HepG2 (cell line): ENCODE results near the gene GNG10. TPM values are rescaled to one million over a fixed set of nuclear protein-coding genes. Genes with fewer than 3 reads are reported as not detected.

Experiments used
- BRF2 ChIP-seq: sonication (generic); formaldehyde crosslinking; IDR thresholded peaks from 2 replicates; pipeline ENCODE4 v1.8.1; 2022; ENCODE audit warnings: mild to moderate bottlenecking, missing genetic modification reagents
- DMAP1 ChIP-seq: IDR thresholded peaks from 2 replicates; pipeline ENCODE4 v1.6.1; 2016
- DNMT3B ChIP-seq: conservative IDR thresholded peaks from 2 replicates; pipeline ENCODE4 v1.6.1; 2016; ENCODE audit warnings: missing biosample characterization, control low read depth
- ERF ChIP-seq: IDR thresholded peaks from 2 replicates; pipeline ENCODE4 v1.6.1; 2018; ENCODE audit warnings: missing biosample characterization, missing genetic modification reagents
- FOXA1 ChIP-seq, 2 experiments: fragments of 450-650 bp in 1 of 2; sonication (generic) in 1 of 2; formaldehyde crosslinking in 1 of 2; IDR thresholded peaks; 2 replicates each; pipeline versions ENCODE4 v1.4.0 to v1.6.1; 2016 to 2020; ENCODE audit warnings: missing genetic modification reagents in 1 of 2
- GMEB1 ChIP-seq: sonication (generic); formaldehyde crosslinking; IDR thresholded peaks from 2 replicates; pipeline ENCODE4 v1.5.1; 2020; ENCODE audit warnings: missing genetic modification reagents, mild to moderate bottlenecking, borderline replicate concordance
- IKZF4 ChIP-seq: sonication (generic); formaldehyde crosslinking; IDR thresholded peaks from 2 replicates; pipeline ENCODE4 v1.5.1; 2020; ENCODE audit warnings: borderline replicate concordance, mild to moderate bottlenecking, low read depth, missing genetic modification reagents; ENCODE audit errors: not compliant biosample characterization
- JDP2 ChIP-seq: sonication (generic); formaldehyde crosslinking; IDR thresholded peaks from 2 replicates; pipeline ENCODE4 v1.8.1; 2022; ENCODE audit warnings: missing genetic modification reagents, borderline replicate concordance
- NFYC ChIP-seq: IDR thresholded peaks from 2 replicates; pipeline ENCODE4 v1.6.1; 2016; ENCODE audit warnings: missing genetic modification reagents, missing compliant biosample characterization
- PCBP1 ChIP-seq: fragments of 200-400 bp; formaldehyde crosslinking; IDR thresholded peaks from 2 replicates; pipeline ENCODE4 v1.6.1; 2017; ENCODE audit warnings: mild to moderate bottlenecking, low read depth, low read length, borderline replicate concordance
- PHB2 ChIP-seq: fragments of 450-650 bp; IDR thresholded peaks from 2 replicates; pipeline ENCODE4 v1.6.1; 2018; ENCODE audit not compliant: partially characterized antibody
- RFX3 ChIP-seq: IDR thresholded peaks from 2 replicates; pipeline ENCODE4 v1.6.1; 2016; ENCODE audit warnings: missing biosample characterization, missing genetic modification reagents
- SRSF9 ChIP-seq: fragments of 200-400 bp; formaldehyde crosslinking; IDR thresholded peaks from 2 replicates; pipeline ENCODE4 v1.6.1; 2018; ENCODE audit warnings: borderline replicate concordance, mild to moderate bottlenecking, low read depth, low read length; ENCODE audit not compliant: insufficient read depth, poor library complexity, severe bottlenecking
- TSC22D2 ChIP-seq: sonication (generic); formaldehyde crosslinking; IDR thresholded peaks from 2 replicates; pipeline ENCODE4 v1.5.1; 2020; ENCODE audit warnings: missing genetic modification reagents, mild to moderate bottlenecking, borderline replicate concordance
- YEATS4 ChIP-seq: sonication (generic); formaldehyde crosslinking; IDR thresholded peaks from 2 replicates; pipeline ENCODE4 v1.4.0; 2020; ENCODE audit warnings: missing genetic modification reagents, borderline replicate concordance
- ZNF142 ChIP-seq: sonication (generic); formaldehyde crosslinking; IDR thresholded peaks from 2 replicates; pipeline ENCODE4 v1.4.0; 2020; ENCODE audit warnings: missing genetic modification reagents
- ZNF431 ChIP-seq: sonication (generic); formaldehyde crosslinking; IDR thresholded peaks from 2 replicates; pipeline ENCODE4 v1.9.0; 2022; ENCODE audit warnings: missing genetic modification reagents, low read depth, mild to moderate bottlenecking, borderline replicate concordance
- ZNF550 ChIP-seq: sonication (generic); formaldehyde crosslinking; IDR thresholded peaks from 2 replicates; pipeline ENCODE4 v1.4.0; 2020; ENCODE audit warnings: mild to moderate bottlenecking, missing genetic modification reagents, borderline replicate concordance
- ZNF737 ChIP-seq: sonication (generic); formaldehyde crosslinking; IDR thresholded peaks from 2 replicates; pipeline ENCODE4 v1.5.0; 2020; ENCODE audit warnings: missing genetic modification reagents, mild to moderate bottlenecking, borderline replicate concordance
- ZNF749 ChIP-seq: sonication (generic); formaldehyde crosslinking; IDR thresholded peaks from 2 replicates; pipeline ENCODE4 v1.8.0; 2022; ENCODE audit warnings: mild to moderate bottlenecking, missing genetic modification reagents, moderate library complexity, borderline replicate concordance
- ZNF878 ChIP-seq: sonication (generic); formaldehyde crosslinking; IDR thresholded peaks from 2 replicates; pipeline ENCODE4 v1.8.1; 2023; ENCODE audit warnings: mild to moderate bottlenecking, missing genetic modification reagents, moderate library complexity
- polyA plus RNA-seq, 8 experiments: library from polyadenylated mRNA; depleted of rRNA in 3 of 8; stranded (reverse) in 7 of 8; unstranded in 1 of 8; fragments of >200 nt; fragmentation: Illumina TruSeq in 4 of 8; extraction: Trizol in 4 of 8; gene quantifications; 2 replicates each; pipeline versions ENCODE4 v1.2.1 to v1.2.3, GENCODE V29; 2011 to 2016; ENCODE audit warnings: low read depth in 4 of 8, missing spikeins in 1 of 8, mixed read lengths in 1 of 8; ENCODE audit not compliant: insufficient read depth in 1 of 8
- total RNA-seq, 5 experiments: library from RNA; depleted of rRNA; stranded (reverse); fragments of >200 nt; fragmentation: Illumina TruSeq; extraction: Trizol; gene quantifications; 2 replicates each; pipeline ENCODE4 v1.2.3, GENCODE V29; 2016; ENCODE audit warnings: low read depth in 1 of 5

Gene GNG10
- total and polyA plus RNA-seq, 2 of the 13 experiments (the other 11 are each of a cell fraction or from before 2014, with no cell fraction given): 29.8 to 32.4 TPM

GRCh38 chr9:111630182-111630963, 31.0 kb upstream of the GNG10 start (continued):
- TF ChIP-seq IKZF4 (CRISPR knock-in tag): no peak
- no peak for TF ChIP-seq FOXA1 (IDR thresholded peaks at IDR 0.05)
- TF ChIP-seq FOXA1 (CRISPR knock-in tag; IDR thresholded peaks at IDR 0.05): peak; percentile 69
- TF ChIP-seq JDP2 (CRISPR knock-in tag): no peak
- no peak for TF ChIP-seq RFX3 (CRISPR knock-in tag)
- 0 out of 2 replicates have a peak, but pooled peaks have one; percentile 43 for TF ChIP-seq ZNF878 (CRISPR knock-in tag)
- TF ChIP-seq ZNF142 (CRISPR knock-in tag): no peak
- TF ChIP-seq NFYC: no peak
- no peak for TF ChIP-seq GMEB1 (CRISPR knock-in tag)
- no peak for TF ChIP-seq ZNF550 (CRISPR knock-in tag)
- no peak for TF ChIP-seq DNMT3B (CRISPR knock-in tag)
- TF ChIP-seq TSC22D2: no peak
- TF ChIP-seq DMAP1 (CRISPR knock-in tag): no peak
- TF ChIP-seq ERF (CRISPR knock-in tag): no peak
- TF ChIP-seq SRSF9: no peak
- TF ChIP-seq PHB2: no peak
- TF ChIP-seq ZNF749: 0 out of 2 replicates have a peak, but pooled peaks have one; percentile 5
- 0 out of 2 replicates have a peak, but pooled peaks have one; percentile 31 for TF ChIP-seq BRF2 (CRISPR knock-in tag)
- no peak for TF ChIP-seq PCBP1
- no peak for TF ChIP-seq YEATS4
- TF ChIP-seq ZNF431 (CRISPR knock-in tag): 0 out of 2 replicates have a peak, but pooled peaks have one; percentile 25
- TF ChIP-seq ZNF737 (CRISPR knock-in tag): no peak; the same call in 1 of the 2 replicates
